ENCODE data around the gene NCOR2.
"Not testable (repeated sequence)": the region's sequence is repeated elsewhere in the genome, so short reads cannot be mapped to it uniquely, and the experiment has no call there.

The NCOR2 gene

GRCh38 chr12:124601706-124602105 lies 34.3 kb upstream of the NCOR2 start:
- DNase-seq (ENCODE audit: low read depth in 2 of 2): no peak

GRCh38 chr12:124599074-124599999 lies 31.9 kb upstream of the NCOR2 start:
- DNase-seq (ENCODE audit: low read depth in 2 of 2): no peak

GRCh38 chr12:124597041-124597440 lies 29.6 kb upstream of the NCOR2 start:
- DNase-seq (ENCODE audit: low read depth in 2 of 2): no peak

DNA sequence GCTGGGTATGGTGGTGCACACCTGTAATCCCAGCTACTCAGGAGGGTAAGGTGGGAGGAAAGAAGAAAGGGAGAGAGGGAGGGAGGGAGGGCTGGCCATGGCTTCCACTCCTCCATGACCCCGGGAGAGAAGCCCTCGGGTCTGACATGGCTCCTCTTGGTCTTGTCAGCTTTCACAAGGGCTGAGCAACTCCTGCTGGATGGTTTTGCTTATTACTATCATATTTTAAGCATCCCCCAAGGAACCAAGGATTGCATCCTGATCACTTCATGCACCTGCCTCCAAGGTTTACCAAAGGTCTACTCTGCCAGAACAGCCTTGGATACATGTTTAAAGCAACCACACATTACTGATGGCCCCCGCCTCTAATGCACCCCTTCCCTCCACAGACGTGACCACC lies 28.0 kb upstream of the NCOR2 start:
- DNase-seq (ENCODE audit: low read depth in 2 of 2): no peak

- DNase-seq (ENCODE audit: low read depth in 2 of 2): no peak
Observed at GRCh38 chr12:124594851-124595250, 27.4 kb upstream of the NCOR2 start.

DNA sequence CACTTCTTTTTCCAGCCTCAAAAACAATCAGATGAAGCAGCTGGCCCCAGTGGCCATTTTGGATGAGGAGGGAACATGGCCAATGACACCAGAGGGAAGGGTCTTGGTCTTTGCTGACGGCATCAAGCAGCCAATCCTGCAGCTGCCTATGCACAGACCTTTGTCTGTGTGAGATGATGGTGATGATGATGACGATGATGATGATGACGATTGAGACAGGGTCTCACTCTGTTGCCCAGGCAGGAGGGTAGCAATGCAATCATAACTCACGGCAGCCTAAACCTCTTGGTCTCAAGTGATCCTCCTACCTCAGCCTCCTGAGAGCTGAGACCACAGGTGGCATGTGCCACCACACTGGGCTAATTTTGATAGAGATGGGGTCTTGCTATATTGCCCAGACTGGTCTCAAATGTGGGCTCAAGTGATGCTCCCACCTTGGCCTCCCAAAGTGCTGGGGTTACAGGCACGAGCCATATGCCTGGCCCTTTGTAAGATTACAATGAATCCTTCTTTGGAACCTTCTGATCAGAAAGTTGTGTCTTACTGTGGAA lies 26.5 kb upstream of the NCOR2 start:
- no peak for DNase-seq (ENCODE audit: low read depth in 2 of 2)

DNA sequence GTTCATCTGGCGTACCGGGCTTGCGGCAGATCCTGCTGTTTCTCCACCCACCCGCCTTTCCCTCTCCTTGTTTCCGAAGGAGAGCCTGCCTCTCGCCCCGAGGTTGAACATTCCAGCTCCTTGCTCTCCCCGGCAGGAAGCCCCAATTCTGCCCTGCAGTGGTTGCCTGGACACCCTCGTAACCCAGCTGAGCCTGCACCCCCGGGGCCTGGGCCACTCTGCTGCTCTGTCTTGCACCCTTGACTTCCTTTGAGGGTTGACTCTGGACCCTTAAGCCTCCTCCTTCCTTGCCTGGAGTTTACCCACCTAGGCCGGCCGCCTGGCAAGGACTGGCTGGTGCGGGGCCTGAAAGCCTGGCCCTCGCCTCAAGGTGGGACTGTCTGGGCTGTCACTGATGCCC lies 25.8 kb upstream of the NCOR2 start:
- no peak for DNase-seq (ENCODE audit: low read depth in 2 of 2)

DNA sequence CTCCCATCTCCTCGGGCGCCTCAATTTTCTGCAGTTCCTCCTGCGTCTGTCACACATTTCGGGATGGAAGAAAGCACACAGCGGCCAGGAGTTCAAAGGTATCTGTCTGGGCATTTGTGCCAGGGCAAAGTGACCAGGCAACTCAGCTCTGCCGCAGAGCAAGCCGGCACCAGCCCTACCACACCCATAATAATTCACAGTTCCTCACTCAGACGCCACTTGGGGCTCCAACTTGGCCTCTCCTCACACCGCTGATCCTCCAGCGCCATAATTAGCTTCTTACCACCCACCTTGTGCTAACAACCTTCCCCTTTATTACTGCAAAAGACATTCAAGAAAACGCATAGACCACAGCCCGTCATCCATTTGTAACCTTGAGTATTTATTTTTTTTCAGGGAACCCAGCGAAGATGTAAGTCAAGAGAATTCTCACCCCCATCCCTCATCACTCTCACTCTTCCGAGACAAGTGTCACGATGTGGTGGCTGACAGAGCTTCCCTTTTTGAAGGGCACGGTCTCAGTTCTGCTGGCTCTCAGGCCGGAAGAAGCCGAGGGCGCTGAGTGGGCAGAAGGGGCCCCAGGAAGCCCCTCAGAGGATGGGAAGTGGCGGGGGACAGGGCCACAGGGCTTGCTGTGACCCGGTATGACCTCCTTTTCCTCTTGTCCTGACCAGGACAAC lies 25.2 kb upstream of the NCOR2 start:
- no peak for DNase-seq (ENCODE audit: low read depth in 2 of 2)

GRCh38 chr12:124592050-124592449 lies 24.6 kb upstream of the NCOR2 start:
- DNase-seq (ENCODE audit: low read depth in 2 of 2): no peak

DNA sequence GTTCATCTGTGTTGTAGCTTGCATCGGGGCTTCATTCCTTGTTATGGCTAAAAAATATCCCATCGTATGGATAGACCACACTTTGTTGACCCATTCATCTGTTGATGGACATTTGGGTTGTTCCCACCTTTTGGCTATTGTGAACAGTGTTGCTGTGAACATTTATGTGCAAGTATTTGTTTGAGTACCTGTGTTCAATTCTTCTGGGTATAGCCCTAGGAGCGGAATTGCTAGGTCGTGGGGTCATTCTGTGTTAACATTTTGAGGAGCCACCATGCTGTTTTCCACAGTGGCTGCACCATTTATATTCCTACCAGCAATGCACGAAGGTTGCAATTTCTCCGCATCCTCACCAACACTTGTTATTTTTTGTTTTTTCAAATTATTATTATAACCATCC lies 23.0 kb upstream of the NCOR2 start:
- DNase-seq (ENCODE audit: low read depth in 2 of 2): no peak

GRCh38 chr12:124588751-124589267 lies 21.4 kb upstream of the NCOR2 start:
- no peak for DNase-seq (ENCODE audit: low read depth in 2 of 2)

DNA sequence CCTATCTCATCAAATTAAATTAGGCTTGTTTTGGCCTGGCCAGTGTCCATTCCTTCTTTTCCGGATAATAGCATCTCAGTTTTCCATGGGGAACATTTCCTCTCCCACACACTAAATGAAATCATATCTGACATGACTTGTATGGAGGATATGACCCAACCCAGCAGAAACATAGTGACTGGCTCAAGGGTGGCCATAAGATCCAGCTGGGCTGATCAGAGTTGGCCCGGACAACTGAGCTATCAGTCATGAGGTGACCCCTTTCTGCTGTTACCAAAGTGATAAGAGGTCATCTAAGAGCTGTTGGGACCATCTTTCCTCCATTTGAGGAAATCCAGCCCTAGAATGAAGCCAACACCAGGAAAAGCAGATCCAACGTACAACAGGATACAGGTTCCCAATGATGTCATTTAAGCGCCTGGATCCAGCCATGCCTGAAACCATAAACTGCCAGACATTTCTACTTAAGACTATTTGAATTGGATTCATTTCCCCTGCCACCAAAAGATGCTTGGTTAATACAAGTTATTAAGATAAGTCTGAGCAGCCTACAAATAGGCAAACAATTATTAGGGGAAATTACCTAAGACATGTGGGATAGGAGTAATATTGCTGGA lies 20.7 kb upstream of the NCOR2 start:
- no peak for DNase-seq (ENCODE audit: low read depth in 2 of 2)

DNA sequence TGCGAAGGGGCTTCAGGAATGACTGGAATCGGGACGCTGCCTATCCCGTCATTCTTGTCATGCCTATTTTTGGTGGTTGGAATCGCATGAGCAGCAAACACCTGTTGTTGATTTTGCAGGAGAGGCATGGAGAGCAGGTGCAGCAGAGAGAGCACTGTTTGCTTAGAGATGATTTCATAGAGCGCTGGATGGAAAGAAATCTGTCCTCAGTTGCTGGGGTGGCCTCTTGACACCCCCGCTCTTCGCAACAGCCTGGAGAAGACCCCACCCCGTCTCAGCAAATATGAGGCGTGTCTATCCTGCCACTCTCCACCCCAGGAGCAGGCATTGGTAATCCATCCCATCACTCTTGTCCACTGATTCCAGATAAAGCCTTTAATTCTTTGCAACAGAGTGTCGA lies 19.3 kb upstream of the NCOR2 start:
- DNase-seq (ENCODE audit: low read depth in 2 of 2): no peak

DNA sequence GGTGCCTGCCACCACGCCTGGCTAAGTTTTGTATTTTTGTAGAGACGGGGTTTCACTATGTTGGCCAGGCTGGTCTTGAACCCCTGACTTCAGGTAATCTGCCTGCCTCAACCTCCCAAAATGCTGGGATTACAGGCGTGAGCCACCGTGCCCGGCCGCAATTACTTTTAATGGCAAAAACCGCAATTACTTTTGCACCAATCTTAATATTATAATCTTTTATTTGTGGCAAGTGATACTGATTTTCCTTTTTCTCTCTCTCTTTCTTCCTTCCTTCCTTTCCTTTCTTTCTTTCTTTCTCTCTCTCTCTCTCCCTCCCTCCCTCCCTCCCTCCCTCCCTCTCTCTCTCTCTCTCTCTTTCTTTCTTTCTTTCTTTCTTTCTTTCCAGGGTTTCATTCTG lies 17.1 kb upstream of the NCOR2 start:
- not testable (repeated sequence) for DNase-seq (ENCODE audit: low read depth in 2 of 2)

DNA sequence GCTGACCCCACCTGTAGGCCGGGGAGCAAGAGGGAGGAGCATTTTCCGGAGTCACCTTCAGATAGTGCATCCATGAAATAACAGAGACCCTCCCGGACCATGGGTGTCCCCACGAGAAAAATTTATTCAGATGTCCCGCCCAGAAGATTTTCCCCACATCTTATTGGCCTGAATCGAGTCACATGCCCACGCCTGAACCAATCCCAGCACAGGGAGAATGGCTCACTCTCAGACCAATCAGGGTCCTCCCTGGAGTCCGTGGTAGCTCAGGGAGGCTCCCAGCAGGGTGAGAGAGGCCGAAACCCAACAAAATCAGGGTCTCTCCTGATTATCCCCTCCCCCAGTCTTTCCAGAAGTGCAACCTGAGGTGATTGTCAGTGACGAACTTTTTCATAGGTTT lies 16.4 kb upstream of the NCOR2 start:
- no peak for DNase-seq (ENCODE audit: low read depth in 2 of 2)

- DNase-seq (ENCODE audit: low read depth in 2 of 2): no peak
Observed at GRCh38 chr12:124582108-124582424, 14.7 kb upstream of the NCOR2 start.

GRCh38 chr12:124581307-124582107 lies 14.1 kb upstream of the NCOR2 start:
- no peak for DNase-seq (ENCODE audit: low read depth in 2 of 2)

DNA sequence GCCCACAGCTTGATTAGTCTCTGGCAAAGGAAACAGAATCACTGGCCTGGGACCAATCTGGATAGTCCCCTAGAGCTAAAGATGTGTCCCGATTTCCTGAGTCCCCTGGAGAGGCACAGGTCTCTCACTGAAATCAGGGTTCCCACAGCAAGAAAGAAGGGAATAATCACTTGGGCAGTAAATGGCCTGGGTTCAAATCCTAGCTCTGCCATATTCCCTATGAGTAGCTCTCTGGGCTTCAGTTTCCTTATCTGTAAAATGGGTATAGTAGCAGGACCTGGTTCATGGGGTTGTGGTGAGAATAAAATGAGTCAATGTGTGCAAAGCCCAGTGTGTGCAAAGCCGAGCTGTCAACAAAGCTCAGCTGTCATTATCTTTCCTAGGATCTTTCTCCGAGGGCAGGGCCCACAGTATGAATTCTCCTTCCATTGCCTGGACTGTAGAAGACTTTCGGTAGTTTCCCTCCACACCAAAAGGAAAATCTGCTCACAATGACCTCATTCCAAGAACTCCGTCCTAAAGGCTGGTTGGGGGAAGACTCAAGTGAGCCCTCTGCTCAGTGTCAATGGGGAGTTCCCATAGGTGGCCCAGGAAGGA lies 12.6 kb upstream of the NCOR2 start:
- no peak for DNase-seq (ENCODE audit: low read depth in 2 of 2)

DNA sequence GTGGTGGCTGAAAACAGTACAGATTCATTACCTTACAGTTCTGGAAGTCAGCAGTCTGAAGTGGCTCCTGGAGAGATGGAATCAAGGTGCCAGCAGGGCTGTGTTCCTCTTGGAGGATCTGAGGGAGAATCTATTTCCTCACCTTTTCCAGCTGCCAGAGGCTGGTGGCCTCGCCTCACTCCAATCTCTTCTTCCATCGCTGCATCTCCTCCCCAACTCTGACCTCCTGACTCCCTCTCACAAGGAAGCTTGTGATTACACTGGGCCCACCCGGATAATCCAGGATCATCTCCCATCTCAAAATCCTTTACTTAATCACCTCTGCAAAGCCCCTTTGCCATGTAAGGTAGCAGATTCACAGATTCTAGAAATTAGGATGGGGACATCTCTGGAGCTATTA lies 11.4 kb upstream of the NCOR2 start:
- DNase-seq (ENCODE audit: low read depth in 2 of 2): no peak

DNA sequence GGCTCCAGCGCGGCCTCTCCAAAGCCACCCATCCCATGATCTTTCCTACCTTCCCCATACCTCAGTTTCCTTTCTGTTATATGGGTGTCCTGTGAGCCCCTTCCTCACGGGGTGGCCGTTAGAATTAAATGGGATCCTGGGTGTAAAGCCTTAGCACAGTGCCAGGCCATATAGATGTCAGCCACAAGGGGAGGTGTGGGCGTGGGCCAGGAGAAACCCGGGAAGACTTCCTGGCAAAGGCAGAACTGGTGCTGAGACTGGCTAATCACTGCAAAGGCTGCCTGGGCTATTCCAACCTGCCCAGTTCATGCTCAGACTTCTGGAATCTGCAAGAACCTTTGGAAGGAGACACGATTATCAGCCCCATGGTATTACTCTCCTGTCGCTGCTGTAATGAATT lies 11.0 kb upstream of the NCOR2 start:
- no peak for DNase-seq (ENCODE audit: low read depth in 2 of 2)

GRCh38 chr12:124577986-124578385 lies 10.6 kb upstream of the NCOR2 start:
- no peak for DNase-seq (ENCODE audit: low read depth in 2 of 2)

Measured in stimulated activated CD4-positive, alpha-beta T cell treated with anti-CD3 and anti-CD28 coated beads, Interleukin-1b, Interleukin-23, amount 100 ng/mL, for 1 hour (primary cell).